ENCODE data around the gene SRL. TPM values are rescaled to one million over a fixed set of nuclear protein-coding genes. Genes with fewer than 3 reads are reported as not detected.

SRL gene
- total RNA-seq, 2 donors from 2014 or later: not detected

- DNase-seq (no peak), ATAC-seq (no peak)
- Histone ChIP-seq H3K9me3 (no peaks in the 10 kb centered on the region), H3K27me3 (no peaks in the 10 kb centered on the region), H3K4me3 (no peak overlapping the region), H3K36me3 (replicated peaks in 1 of 2; ENCODE audit: insufficient read depth in 1 of 2, low read depth in 2 of 2) (no peaks in the 10 kb centered on the region), H3K27ac (no peak overlapping the region), H3K4me1 (no peaks in the 10 kb centered on the region)
- 84 to 91% methylated on average over 14 of the region's 14 CpGs for WGBS, 2 donors
- intact Hi-C loops (cut with DNase I): loop anchor here (10.0 kb wide), 1 partner anchor 262 kb away; no protein-coding TSS in a partner anchor
- TF ChIP-seq POLR2A (IDR thresholded peaks at IDR 0.05) (no peak), CTCF (IDR thresholded peaks at IDR 0.05) (no peak)
Measured at GRCh38 chr16:4246777-4247459, 5.0 kb upstream of the SRL start.

- Histone ChIP-seq H3K4me1 (no peaks in the 10 kb centered on the region), H3K9me3 (no peaks in the 10 kb centered on the region), H3K4me3 (no peak overlapping the region), H3K27me3 (no peaks in the 10 kb centered on the region), H3K36me3 (replicated peaks in 1 of 2; ENCODE audit: insufficient read depth in 1 of 2, low read depth in 2 of 2) (no peaks in the 10 kb centered on the region), H3K27ac (no peak overlapping the region)
- no peak for ATAC-seq
- intact Hi-C loops (cut with DNase I): loop anchor here (10.0 kb wide), 1 partner anchor 260 kb away; no protein-coding TSS in a partner anchor
- no peak for DNase-seq
- TF ChIP-seq POLR2A (IDR thresholded peaks at IDR 0.05) (no peak), CTCF (IDR thresholded peaks at IDR 0.05) (no peak)
- WGBS, 2 donors: 77 to 84% methylated on average over 13 of the region's 13 CpGs
Measured at GRCh38 chr16:4245077-4245791, 3.4 kb upstream of the SRL start.

GRCh38 chr16:4244254-4245076 is 2.6 kb upstream of the SRL start:
- TF ChIP-seq CTCF (IDR thresholded peaks at IDR 0.05) (no peak), POLR2A (IDR thresholded peaks at IDR 0.05) (peak in 2 of 3 donors; percentile 55 to 74)
- 37 to 44% methylated on average over 10 of the region's 10 CpGs for WGBS, 2 donors
- Histone ChIP-seq H3K27me3 (no peaks in the 10 kb centered on the region), H3K9me3 (no peaks in the 10 kb centered on the region), H3K4me3 (no peak overlapping the region), H3K4me1 (no peaks in the 10 kb centered on the region), H3K36me3 (replicated peaks in 1 of 2; ENCODE audit: insufficient read depth in 1 of 2, low read depth in 2 of 2) (no peaks in the 10 kb centered on the region), H3K27ac (no peak overlapping the region)
- ATAC-seq (peak; percentile 74), DNase-seq (peak; percentile 36 to 79 (median 58))
- intact Hi-C loops (cut with DNase I): loop anchor here (10.0 kb wide), 1 partner anchor 260 kb away; no protein-coding TSS in a partner anchor

GRCh38 chr16:4241258-4241927 is 487 bp downstream of the SRL start:
- ATAC-seq: no peak
- no peaks in the 10 kb centered on the region for H3K36me3 ChIP-seq (replicated peaks in 1 of 2; ENCODE audit: insufficient read depth in 1 of 2, low read depth in 2 of 2)
- H3K4me1 ChIP-seq: no peaks in the 10 kb centered on the region
- H3K4me3 ChIP-seq: no peak overlapping the region
- intact Hi-C loops (cut with DNase I): loop anchor here (10.0 kb wide), 1 partner anchor 257 kb away; no protein-coding TSS in a partner anchor
- no peaks in the 10 kb centered on the region for H3K9me3 ChIP-seq
- 75 to 89% methylated on average over 17 of the region's 17 CpGs for WGBS, 2 donors
- no peak for TF ChIP-seq POLR2A (IDR thresholded peaks at IDR 0.05)
- TF ChIP-seq CTCF (IDR thresholded peaks at IDR 0.05): no peak
- no peak overlapping the region for H3K27ac ChIP-seq
- no peaks in the 10 kb centered on the region for H3K27me3 ChIP-seq
- DNase-seq: no peak

All from body of pancreas (tissue), 4 donors.